ENCODE results near the gene CDH20.

DNA sequence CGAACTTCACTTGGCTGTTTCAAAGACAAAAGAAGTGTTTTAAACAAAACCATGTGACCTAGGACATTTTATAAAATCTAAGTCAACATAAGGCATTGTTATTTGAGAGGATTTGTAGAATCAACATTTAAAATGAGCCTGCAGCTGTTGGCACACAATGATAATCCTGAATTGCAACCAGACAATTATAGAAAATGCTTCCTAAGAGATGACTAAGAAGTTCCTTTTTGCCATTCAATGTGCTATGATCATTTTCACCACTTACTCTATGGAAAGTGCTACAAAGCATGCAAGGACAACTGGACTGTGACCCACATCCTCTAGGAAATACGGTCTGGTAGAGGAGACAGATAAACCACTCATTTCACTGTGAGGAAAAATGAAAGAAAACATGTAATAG lies 246.4 kb downstream of the CDH20 start:
- TF ChIP-seq POLR2AphosphoS5 (IDR thresholded peaks at IDR 0.05; ENCODE audit: low read depth, low read length) (no peak), SIN3A (IDR thresholded peaks at IDR 0.05; ENCODE audit: borderline replicate concordance, insufficient read depth, low read length) (no peak)
- TF ChIP-seq, protein P1, sequence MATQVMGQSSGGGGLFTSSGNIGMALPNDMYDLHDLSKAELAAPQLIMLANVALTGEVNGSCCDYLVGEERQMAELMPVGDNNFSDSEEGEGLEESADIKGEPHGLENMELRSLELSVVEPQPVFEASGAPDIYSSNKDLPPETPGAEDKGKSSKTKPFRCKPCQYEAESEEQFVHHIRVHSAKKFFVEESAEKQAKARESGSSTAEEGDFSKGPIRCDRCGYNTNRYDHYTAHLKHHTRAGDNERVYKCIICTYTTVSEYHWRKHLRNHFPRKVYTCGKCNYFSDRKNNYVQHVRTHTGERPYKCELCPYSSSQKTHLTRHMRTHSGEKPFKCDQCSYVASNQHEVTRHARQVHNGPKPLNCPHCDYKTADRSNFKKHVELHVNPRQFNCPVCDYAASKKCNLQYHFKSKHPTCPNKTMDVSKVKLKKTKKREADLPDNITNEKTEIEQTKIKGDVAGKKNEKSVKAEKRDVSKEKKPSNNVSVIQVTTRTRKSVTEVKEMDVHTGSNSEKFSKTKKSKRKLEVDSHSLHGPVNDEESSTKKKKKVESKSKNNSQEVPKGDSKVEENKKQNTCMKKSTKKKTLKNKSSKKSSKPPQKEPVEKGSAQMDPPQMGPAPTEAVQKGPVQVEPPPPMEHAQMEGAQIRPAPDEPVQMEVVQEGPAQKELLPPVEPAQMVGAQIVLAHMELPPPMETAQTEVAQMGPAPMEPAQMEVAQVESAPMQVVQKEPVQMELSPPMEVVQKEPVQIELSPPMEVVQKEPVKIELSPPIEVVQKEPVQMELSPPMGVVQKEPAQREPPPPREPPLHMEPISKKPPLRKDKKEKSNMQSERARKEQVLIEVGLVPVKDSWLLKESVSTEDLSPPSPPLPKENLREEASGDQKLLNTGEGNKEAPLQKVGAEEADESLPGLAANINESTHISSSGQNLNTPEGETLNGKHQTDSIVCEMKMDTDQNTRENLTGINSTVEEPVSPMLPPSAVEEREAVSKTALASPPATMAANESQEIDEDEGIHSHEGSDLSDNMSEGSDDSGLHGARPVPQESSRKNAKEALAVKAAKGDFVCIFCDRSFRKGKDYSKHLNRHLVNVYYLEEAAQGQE (IDR thresholded peaks at IDR 0.05; ENCODE audit: insufficient read depth in 1 of 2, low read depth in 2 of 2, low read length in 2 of 2) = no peak

Measured in PFSK-1 (cell line).